ENCODE measurements around the gene CRIM1.

GRCh38 chr2:36455011-36455410 is 99.4 kb downstream of the CRIM1 start:
- TF ChIP-seq CTCF (IDR thresholded peaks at IDR 0.05; ENCODE audit: low read length) = no peak
- TF ChIP-seq EZH2 (optimal IDR thresholded peaks at IDR 0.05; ENCODE audit: low read depth, low read length) = no peak
